ENCODE data around the gene GPC6.

- TF ChIP-seq, protein P1, sequence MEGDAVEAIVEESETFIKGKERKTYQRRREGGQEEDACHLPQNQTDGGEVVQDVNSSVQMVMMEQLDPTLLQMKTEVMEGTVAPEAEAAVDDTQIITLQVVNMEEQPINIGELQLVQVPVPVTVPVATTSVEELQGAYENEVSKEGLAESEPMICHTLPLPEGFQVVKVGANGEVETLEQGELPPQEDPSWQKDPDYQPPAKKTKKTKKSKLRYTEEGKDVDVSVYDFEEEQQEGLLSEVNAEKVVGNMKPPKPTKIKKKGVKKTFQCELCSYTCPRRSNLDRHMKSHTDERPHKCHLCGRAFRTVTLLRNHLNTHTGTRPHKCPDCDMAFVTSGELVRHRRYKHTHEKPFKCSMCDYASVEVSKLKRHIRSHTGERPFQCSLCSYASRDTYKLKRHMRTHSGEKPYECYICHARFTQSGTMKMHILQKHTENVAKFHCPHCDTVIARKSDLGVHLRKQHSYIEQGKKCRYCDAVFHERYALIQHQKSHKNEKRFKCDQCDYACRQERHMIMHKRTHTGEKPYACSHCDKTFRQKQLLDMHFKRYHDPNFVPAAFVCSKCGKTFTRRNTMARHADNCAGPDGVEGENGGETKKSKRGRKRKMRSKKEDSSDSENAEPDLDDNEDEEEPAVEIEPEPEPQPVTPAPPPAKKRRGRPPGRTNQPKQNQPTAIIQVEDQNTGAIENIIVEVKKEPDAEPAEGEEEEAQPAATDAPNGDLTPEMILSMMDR (IDR thresholded peaks at IDR 0.05; ENCODE audit: insufficient read depth, low read depth, low read length), result no peak
- no peak for TF ChIP-seq EZH2 (IDR thresholded peaks at IDR 0.05; ENCODE audit: insufficient read depth, low read length)
Measured at GRCh38 chr13:94218951-94219350, 992.3 kb downstream of the GPC6 start.

All from astrocyte (in vitro differentiated cells and primary cell).